SK-N-SH (cell line): ENCODE results near the gene ISL1. TPM values are rescaled to one million over a fixed set of nuclear protein-coding genes. Genes with fewer than 3 reads are reported as not detected.

ENCODE experiments used
- CTCF ChIA-PET: fragments of 300-600, 350-600 bp; formaldehyde crosslinking; extraction: SDS; loops from one replicate; lab custom pipeline; 2021; lab: Yijun Ruan, JAX
- POLR2A ChIA-PET: fragments of 350-600 bp; sonication (Branson Sonifier 250); formaldehyde crosslinking; extraction: SDS; loops from one replicate; lab custom pipeline; 2020; ENCODE audit warnings: antibody characterized with exemption, inconsistent platforms; lab: Yijun Ruan, JAX
- DNase-seq: peaks from one replicate; pipeline ENCODE4 v3.0.0; 2012
- H2AFZ ChIP-seq: fragments of 200-600 bp; sonication (generic); 2 replicates; pipeline ENCODE4 v1.8.1; 2016; ENCODE audit warnings: antibody characterized with exemption, mild to moderate bottlenecking, low read depth
- H3F3A ChIP-seq: fragments of 200-600 bp; sonication (generic); replicated peaks from 2 replicates; pipeline ENCODE3; 2016; ENCODE audit warnings: antibody characterized with exemption, mild to moderate bottlenecking; ENCODE audit not compliant: insufficient read depth
- H3K27ac ChIP-seq, 2 experiments: fragments of 200-500 bp in 1 of 2; fragments of 200-600 bp in 1 of 2; sonication (Bioruptor generic) in 1 of 2; sonication (generic), shearing (Covaris generic) in 1 of 2; 2 replicates each; pipeline versions ENCODE4 v1.5.1 to v1.6.1; 2014 to 2016; ENCODE audit warnings: low read depth in 2 of 2, inconsistent platforms in 1 of 2, low read length in 1 of 2, mild to moderate bottlenecking in 1 of 2, mixed read lengths in 1 of 2
- H3K27me3 ChIP-seq: fragments of 200-600 bp; sonication (generic), shearing (Covaris generic); 2 replicates; pipeline ENCODE4 v1.6.1; 2016; ENCODE audit warnings: mixed run types; ENCODE audit not compliant: insufficient read depth
- H3K36me3 ChIP-seq, 2 experiments: fragments of 200-500 bp in 1 of 2; fragments of 200-600 bp in 1 of 2; sonication (Bioruptor generic) in 1 of 2; sonication (generic) in 1 of 2; replicated peaks in 1 of 2; 2 replicates each; pipeline versions ENCODE3 to v1.5.1; 2014 to 2016; ENCODE audit warnings: low read length in 1 of 2, mild to moderate bottlenecking in 1 of 2; ENCODE audit not compliant: insufficient read depth in 2 of 2, control insufficient read depth in 1 of 2
- H3K4me1 ChIP-seq, 2 experiments: fragments of 200-500 bp in 1 of 2; fragments of 200-600 bp in 1 of 2; sonication (Bioruptor generic) in 1 of 2; sonication (generic), shearing (Covaris generic) in 1 of 2; 2 replicates each; pipeline versions ENCODE4 v1.5.1 to v1.6.1; 2014 to 2016; ENCODE audit warnings: low read depth in 1 of 2, low read length in 1 of 2, mixed run types in 1 of 2; ENCODE audit not compliant: insufficient read depth in 2 of 2, control insufficient read depth in 1 of 2
- H3K4me2 ChIP-seq: fragments of 200-600 bp; sonication (generic), shearing (Covaris generic); 2 replicates; pipeline ENCODE4 v1.6.1; 2017; ENCODE audit warnings: mixed run types
- H3K4me3 ChIP-seq, 2 experiments: fragments of 200-500 bp in 1 of 2; fragments of 200-600 bp in 1 of 2; sonication (Bioruptor generic) in 1 of 2; sonication (generic), shearing (Covaris generic) in 1 of 2; 2 replicates each; pipeline versions ENCODE4 v1.5.1 to v1.8.1; 2014 to 2016; ENCODE audit warnings: low read depth in 2 of 2, inconsistent platforms in 1 of 2, low read length in 1 of 2, mild to moderate bottlenecking in 1 of 2, mixed read lengths in 1 of 2, moderate library complexity in 1 of 2
- H3K79me2 ChIP-seq: fragments of 200-600 bp; sonication (generic); 2 replicates; pipeline ENCODE4 v1.8.1; 2017; ENCODE audit warnings: mild to moderate bottlenecking; ENCODE audit not compliant: insufficient read depth
- H3K9ac ChIP-seq: fragments of 200-600 bp; sonication (generic); 2 replicates; pipeline ENCODE4 v1.6.1; 2017; ENCODE audit warnings: mixed run types
- H3K9me2 ChIP-seq: fragments of 200-600 bp; sonication (generic); 2 replicates; pipeline ENCODE4 v1.6.1; 2017; ENCODE audit warnings: mixed run types
- H3K9me3 ChIP-seq: fragments of 200-600 bp; sonication (generic); 2 replicates; pipeline ENCODE4 v1.6.1; 2017; ENCODE audit warnings: mixed run types, mild to moderate bottlenecking, moderate library complexity
- H4K20me1 ChIP-seq: fragments of 200-600 bp; sonication (generic); 2 replicates; pipeline ENCODE4 v1.6.1; 2017; ENCODE audit warnings: mild to moderate bottlenecking, mixed run types; ENCODE audit not compliant: insufficient read depth
- CHD2 ChIP-seq: fragments of 150-350 bp; IDR thresholded peaks from 2 replicates; pipeline ENCODE4 v1.6.1; 2018; ENCODE audit warnings: low read length; ENCODE audit not compliant: partially characterized antibody
- EP300 ChIP-seq, 2 experiments: IDR thresholded peaks; 2 replicates each; pipeline versions ENCODE4 v1.4.0 to v1.6.1; 2012; ENCODE audit warnings: borderline replicate concordance in 1 of 2, low read depth in 1 of 2, low read length in 1 of 2
- FOSL2 ChIP-seq: IDR thresholded peaks from 2 replicates; pipeline ENCODE4 v1.4.0; 2012; ENCODE audit warnings: low read depth, mild to moderate bottlenecking, moderate library complexity, borderline replicate concordance
- GABPA ChIP-seq: IDR thresholded peaks from 2 replicates; pipeline ENCODE4 v1.4.0; 2012; ENCODE audit warnings: low read depth, mild to moderate bottlenecking
- GATA2 ChIP-seq: sonication (generic); formaldehyde crosslinking; IDR thresholded peaks from 2 replicates; pipeline ENCODE4 v1.5.0; 2020; ENCODE audit warnings: mild to moderate bottlenecking, missing genetic modification reagents
- MAX ChIP-seq: IDR thresholded peaks from 2 replicates; pipeline ENCODE4 v1.4.0; 2012; ENCODE audit warnings: low read depth
- MXI1 ChIP-seq: IDR thresholded peaks from 2 replicates; pipeline ENCODE4 v1.6.1; 2012; ENCODE audit warnings: mild to moderate bottlenecking, low read depth, low read length, improper control_type of control experiment
- NFIC ChIP-seq: IDR thresholded peaks from 2 replicates; pipeline ENCODE4 v1.4.0; 2012; ENCODE audit warnings: borderline replicate concordance
- POLR2AphosphoS5 ChIP-seq: IDR thresholded peaks from 2 replicates; pipeline ENCODE4 v1.6.1; 2012; ENCODE audit warnings: low read depth, low read length
- RAD21 ChIP-seq: IDR thresholded peaks from 2 replicates; pipeline ENCODE4 v1.6.1; 2012; ENCODE audit warnings: mild to moderate bottlenecking, low read length
- SIN3A ChIP-seq: IDR thresholded peaks from 2 replicates; pipeline ENCODE4 v1.6.1; 2012; ENCODE audit warnings: low read depth, mild to moderate bottlenecking, low read length, moderate library complexity, borderline replicate concordance
- SMC3 ChIP-seq: IDR thresholded peaks from 2 replicates; pipeline ENCODE4 v1.6.1; 2012; ENCODE audit warnings: low read depth, low read length, improper control_type of control experiment
- TAF1 ChIP-seq: IDR thresholded peaks from 2 replicates; pipeline ENCODE4 v1.6.1; 2012; ENCODE audit warnings: low read depth, mild to moderate bottlenecking, low read length, moderate library complexity, borderline replicate concordance
- TCF12 ChIP-seq: IDR thresholded peaks from 2 replicates; pipeline ENCODE4 v1.4.0; 2012
- TEAD4 ChIP-seq: IDR thresholded peaks from 2 replicates; pipeline ENCODE4 v1.4.0; 2012; ENCODE audit warnings: mild to moderate bottlenecking, borderline replicate concordance; ENCODE audit not compliant: insufficient read depth
- YY1 ChIP-seq: IDR thresholded peaks from 2 replicates; pipeline ENCODE4 v1.4.0; 2012; ENCODE audit warnings: low read depth, mild to moderate bottlenecking
- WGBS: methylation state at CpG from one replicate; pipeline ENCODE4 v1.1.6; 2017; ENCODE audit warnings: low lambda C conversion rate; 5-methylcytosine and 5-hydroxymethylcytosine counted together
- polyA plus RNA-seq, 3 experiments: library from polyadenylated mRNA; depleted of rRNA; stranded (reverse); fragments of >200 nt; gene quantifications; 2 replicates each; pipeline ENCODE4 v1.2.3, GENCODE V29; 2012
- TF ChIP-seq, protein P1 (sequence below): IDR thresholded peaks from 2 replicates; pipeline ENCODE4 v1.4.0; 2012; ENCODE audit warnings: low read depth, borderline replicate concordance

Gene ISL1
- polyA plus RNA-seq, 1 of the 3 experiments (the other 2 are of a cell fraction) = 15.2 TPM

DNA sequence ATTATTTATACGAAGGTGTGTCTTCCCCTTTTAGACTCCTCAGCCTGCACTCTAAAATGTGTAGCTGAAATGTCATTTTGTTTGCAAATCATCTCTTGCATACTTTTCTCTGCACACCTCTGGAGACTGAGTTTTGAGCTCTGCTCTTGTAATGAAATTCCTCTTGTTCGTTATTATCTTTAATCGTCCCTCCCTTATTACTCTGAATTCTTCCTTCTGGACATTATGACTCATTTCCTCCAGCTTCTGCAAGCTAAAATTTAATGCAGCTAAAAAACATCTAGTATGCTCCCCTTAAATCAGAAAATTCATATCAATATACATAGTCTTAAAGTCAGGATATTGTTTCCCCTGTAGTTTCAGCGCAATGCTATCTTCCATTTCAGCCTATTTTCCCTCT is 13.5 kb downstream of the ISL1 start (continued):
- TF ChIP-seq, protein P1, sequence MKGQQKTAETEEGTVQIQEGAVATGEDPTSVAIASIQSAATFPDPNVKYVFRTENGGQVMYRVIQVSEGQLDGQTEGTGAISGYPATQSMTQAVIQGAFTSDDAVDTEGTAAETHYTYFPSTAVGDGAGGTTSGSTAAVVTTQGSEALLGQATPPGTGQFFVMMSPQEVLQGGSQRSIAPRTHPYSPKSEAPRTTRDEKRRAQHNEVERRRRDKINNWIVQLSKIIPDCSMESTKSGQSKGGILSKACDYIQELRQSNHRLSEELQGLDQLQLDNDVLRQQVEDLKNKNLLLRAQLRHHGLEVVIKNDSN = no peak
- TF ChIP-seq EP300 (IDR thresholded peaks at IDR 0.05; ENCODE audit: borderline replicate concordance in 1 of 2, low read depth in 1 of 2, low read length in 1 of 2) = peak in 1 of 2 experiments; percentile 81; a peak in 2 of 4 replicates
- 0 out of 2 replicates have a peak, but pooled peaks have one; percentile 9 for TF ChIP-seq TAF1
- TF ChIP-seq NFIC = peak; percentile 36; the same call in 1 of the 2 replicates
- TF ChIP-seq GABPA = no peak
- TF ChIP-seq SMC3 = no peak
- no peak for TF ChIP-seq GATA2 (CRISPR knock-in tag)
- peak; percentile 74 for TF ChIP-seq TCF12

DNA sequence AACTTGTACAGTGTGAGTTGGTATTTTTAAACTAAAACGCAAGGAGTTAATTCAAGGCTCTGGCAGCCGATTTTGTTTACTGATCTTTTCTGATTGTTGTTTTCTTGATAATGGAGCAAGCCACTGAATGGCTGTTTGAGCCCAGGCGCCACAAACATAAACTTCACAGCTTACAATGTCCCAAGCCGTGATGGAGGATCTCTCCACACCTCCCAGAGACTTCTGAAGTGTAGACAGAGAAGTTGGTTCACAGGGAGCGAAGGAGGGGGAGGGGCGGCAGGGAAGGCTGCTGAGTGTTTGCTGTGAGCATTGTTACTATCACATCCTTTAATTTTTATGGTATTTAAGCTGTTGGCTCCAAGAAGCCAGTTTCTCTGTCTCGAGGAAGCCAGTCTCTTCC is 14.7 kb downstream of the ISL1 start:
- H2AFZ ChIP-seq = peak overlapping the region; percentile 89; the same call in 1 of the 2 replicates
- no peaks in the 10 kb centered on the region for H4K20me1 ChIP-seq
- H3K36me3 ChIP-seq = peaks cover 16 to 23% of the 10 kb centered on the region in 2 experiments
- no peak for TF ChIP-seq TEAD4
- peak; percentile 60 for TF ChIP-seq CHD2
- H3K27ac ChIP-seq = peak overlapping the region; percentile 85 to 100
- peaks cover 20% of the 10 kb centered on the region for H3F3A ChIP-seq
- WGBS = 4% methylated on average over 7 of the region's 7 CpGs
- H3K9me3 ChIP-seq = no peaks in the 10 kb centered on the region
- ChIA-PET POLR2A (interaction anchor here (1.0 to 2.8 kb wide), 7 partner anchors 14 to 598 kb away, joined by 3 to 16 read pairs (median 6); partner anchors contain the start of gene ISL1), CTCF (interaction anchor here (0.7 to 4.1 kb wide), 8 partner anchors 10 to 609 kb away, joined by 3 to 17 read pairs (median 6); no protein-coding TSS in a partner anchor)
- peak overlapping the region in 1 of 2 experiments; percentile 38; a peak in 1 of 4 replicates for H3K4me3 ChIP-seq
- peaks cover 4 to 60% of the 10 kb centered on the region in 2 experiments; a peak in 3 of 4 replicates for H3K4me1 ChIP-seq
- DNase-seq = no peak
- H3K79me2 ChIP-seq = peaks cover 35% of the 10 kb centered on the region; the same call in 1 of the 2 replicates
- H3K27me3 ChIP-seq = no peaks in the 10 kb centered on the region
- H3K9me2 ChIP-seq = no peaks in the 10 kb centered on the region
- H3K9ac ChIP-seq = peak overlapping the region; percentile 46; the same call in 1 of the 2 replicates
- H3K4me2 ChIP-seq = peak overlapping the region; percentile 72

DNA sequence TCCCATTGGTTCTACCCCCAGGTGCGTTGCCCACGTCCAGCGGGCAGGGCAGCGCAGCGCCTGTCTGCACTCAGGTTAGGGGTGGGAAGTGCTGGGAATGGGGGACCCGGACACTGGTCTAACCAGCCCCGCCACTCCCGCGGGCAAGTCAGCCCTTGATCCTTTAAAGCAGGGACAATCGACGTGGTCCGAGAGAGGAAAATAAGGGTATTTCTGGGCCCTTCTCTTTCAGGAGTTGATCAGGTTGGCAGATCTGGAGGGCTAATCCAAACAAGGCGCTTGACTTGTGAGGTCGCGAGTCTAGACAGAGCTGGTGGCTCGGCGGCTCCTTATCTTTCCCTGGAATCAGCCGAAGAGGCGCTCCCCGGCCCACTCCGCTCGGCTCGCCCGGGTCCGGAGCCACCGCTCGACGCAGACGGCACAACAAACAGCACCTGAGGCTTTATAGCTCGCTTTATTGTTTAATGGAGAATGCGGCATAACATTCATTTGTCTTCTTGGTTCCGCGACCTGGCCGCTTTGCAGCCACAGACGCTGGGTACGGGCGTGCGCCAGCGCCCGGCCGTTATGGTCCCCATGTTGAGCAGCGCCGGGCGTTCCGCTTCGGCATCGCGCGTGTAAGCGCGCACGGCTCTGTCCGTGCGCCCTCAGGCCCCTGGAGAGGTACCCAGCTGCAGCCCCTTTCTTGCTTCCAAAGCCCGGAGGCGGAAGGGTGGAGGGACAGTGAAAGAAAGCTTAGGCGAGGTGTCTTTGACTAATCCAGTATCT is 15.8 kb downstream of the ISL1 start:
- TF ChIP-seq POLR2AphosphoS5 = peak; percentile 59
- TF ChIP-seq NFIC = no peak
- TF ChIP-seq FOSL2 = no peak
- peak; percentile 16; the same call in 1 of the 2 replicates for TF ChIP-seq MXI1
- 0 out of 2 replicates have a peak, but pooled peaks have one; percentile 13 for TF ChIP-seq RAD21
- TF ChIP-seq TAF1 = 0 out of 2 replicates have a peak, but pooled peaks have one; percentile 11
- TF ChIP-seq EP300 (IDR thresholded peaks at IDR 0.05; ENCODE audit: borderline replicate concordance in 1 of 2, low read depth in 1 of 2, low read length in 1 of 2) = no peak
- peak; percentile 90 for TF ChIP-seq GATA2 (CRISPR knock-in tag)
- no peak for TF ChIP-seq MAX
- 0 out of 2 replicates have a peak, but pooled peaks have one; percentile 20 for TF ChIP-seq SIN3A
- TF ChIP-seq YY1 = 0 out of 2 replicates have a peak, but pooled peaks have one; percentile 14
- peak overlapping the region; percentile 39; the same call in 1 of the 2 replicates for H3K9ac ChIP-seq
- peaks cover 20% of the 10 kb centered on the region for H3F3A ChIP-seq
- H2AFZ ChIP-seq = peak overlapping the region; percentile 89
- H3K36me3 ChIP-seq = peaks cover 6 to 12% of the 10 kb centered on the region in 2 experiments
- H3K9me3 ChIP-seq = no peaks in the 10 kb centered on the region
- ChIA-PET CTCF (interaction anchor here (0.6 to 4.1 kb wide), 12 partner anchors 9 to 1162 kb away, joined by 3 to 17 read pairs (median 5); no protein-coding TSS in a partner anchor), POLR2A (interaction anchor here (0.6 to 2.8 kb wide), 15 partner anchors 11 to 1259 kb away, joined by 3 to 16 read pairs (median 4); partner anchors contain the start of gene ISL1)
- DNase-seq = peak; percentile 79
- H3K27me3 ChIP-seq = no peaks in the 10 kb centered on the region
- peaks cover 5 to 56% of the 10 kb centered on the region in 2 experiments; a peak in 3 of 4 replicates for H3K4me1 ChIP-seq
- 7% methylated on average over 42 of the region's 57 CpGs for WGBS
- H3K4me2 ChIP-seq = peak overlapping the region; percentile 72
- H3K4me3 ChIP-seq = peak overlapping the region; percentile 38 to 50
- no peaks in the 10 kb centered on the region for H3K9me2 ChIP-seq
- peaks cover 24% of the 10 kb centered on the region; the same call in 1 of the 2 replicates for H3K79me2 ChIP-seq
- peak overlapping the region; percentile 85 to 100 for H3K27ac ChIP-seq
- no peaks in the 10 kb centered on the region for H4K20me1 ChIP-seq
